ENCODE measurements around the gene TMEM86B.

TMEM86B gene

GRCh38 chr19:55256562-55257460, 28.2 kb upstream of the TMEM86B start:
- FAIRE-seq = no peak

GRCh38 chr19:55255618-55256423, 27.3 kb upstream of the TMEM86B start:
- no peak for FAIRE-seq

GRCh38 chr19:55254625-55254977, 26.0 kb upstream of the TMEM86B start:
- no peak for FAIRE-seq

GRCh38 chr19:55253842-55254624, 25.5 kb upstream of the TMEM86B start:
- FAIRE-seq = no peak

GRCh38 chr19:55252760-55253663, 24.4 kb upstream of the TMEM86B start:
- no peak for FAIRE-seq

GRCh38 chr19:55251341-55252081, 22.9 kb upstream of the TMEM86B start:
- no peak for FAIRE-seq

- no peak for FAIRE-seq
Measured at GRCh38 chr19:55250262-55251036, 21.9 kb upstream of the TMEM86B start.

GRCh38 chr19:55249841-55250240, 21.3 kb upstream of the TMEM86B start:
- FAIRE-seq = no peak

GRCh38 chr19:55248704-55249103, 20.1 kb upstream of the TMEM86B start:
- FAIRE-seq = no peak

GRCh38 chr19:55248166-55248675, 19.7 kb upstream of the TMEM86B start:
- FAIRE-seq = no peak

GRCh38 chr19:55247621-55248099, 19.1 kb upstream of the TMEM86B start:
- no peak for FAIRE-seq

GRCh38 chr19:55246462-55247451, 18.2 kb upstream of the TMEM86B start:
- FAIRE-seq = no peak

GRCh38 chr19:55245236-55245904, 16.8 kb upstream of the TMEM86B start:
- no peak for FAIRE-seq

GRCh38 chr19:55244004-55244680, 15.6 kb upstream of the TMEM86B start:
- FAIRE-seq = no peak

GRCh38 chr19:55242517-55242916, 14.0 kb upstream of the TMEM86B start:
- FAIRE-seq = no peak

GRCh38 chr19:55241935-55242464, 13.4 kb upstream of the TMEM86B start:
- no peak for FAIRE-seq

All from G401.6 (cell line).